ENCODE measurements around the gene LTB4R.

LTB4R gene

GRCh38 chr14:24313913-24314312 is 2.6 kb downstream of the LTB4R start:
- Histone ChIP-seq H3K36me3 (peaks cover 4% of the 10 kb centered on the region), H3K27me3 (ENCODE audit: insufficient read depth, low read depth, severe bottlenecking) (no peaks in the 10 kb centered on the region)
- no peak for TF ChIP-seq CTCF (IDR thresholded peaks at IDR 0.05; ENCODE audit: low read depth, low read length)

GRCh38 chr14:24314377-24315193 is 3.3 kb downstream of the LTB4R start:
- Histone ChIP-seq H3K27ac (no peak overlapping the region), H3K27me3 (ENCODE audit: insufficient read depth, low read depth, severe bottlenecking) (no peaks in the 10 kb centered on the region), H3K36me3 (peaks cover 4% of the 10 kb centered on the region), H3K4me3 (ENCODE audit: low read depth, low read length) (no peak overlapping the region), H3K9me3 (ENCODE audit: severe bottlenecking) (no peaks in the 10 kb centered on the region)
- no peak for TF ChIP-seq CTCF (IDR thresholded peaks at IDR 0.05; ENCODE audit: low read depth, low read length)
- DNase-seq = no peak

More at GRCh38 chr14:24313913-24314312, 2.6 kb downstream of the LTB4R start:
- H3K27ac ChIP-seq = no peak overlapping the region
- no peak for DNase-seq
- H3K9me3 ChIP-seq (ENCODE audit: severe bottlenecking) = no peaks in the 10 kb centered on the region
- H3K4me3 ChIP-seq (ENCODE audit: low read depth, low read length) = no peak overlapping the region

GRCh38 chr14:24315243-24315806 is 4.0 kb downstream of the LTB4R start:
- Histone ChIP-seq H3K27me3 (ENCODE audit: insufficient read depth, low read depth, severe bottlenecking) (no peaks in the 10 kb centered on the region), H3K4me3 (ENCODE audit: low read depth, low read length) (no peak overlapping the region)
- TF ChIP-seq CTCF (IDR thresholded peaks at IDR 0.05; ENCODE audit: low read depth, low read length) = no peak

GRCh38 chr14:24315807-24316596 is 4.7 kb downstream of the LTB4R start:
- H3K9me3 ChIP-seq (ENCODE audit: severe bottlenecking) = no peaks in the 10 kb centered on the region
- H3K27me3 ChIP-seq (ENCODE audit: insufficient read depth, low read depth, severe bottlenecking) = no peaks in the 10 kb centered on the region
- no peak overlapping the region for H3K27ac ChIP-seq
- TF ChIP-seq CTCF (IDR thresholded peaks at IDR 0.05; ENCODE audit: low read depth, low read length) = no peak
- no peak for DNase-seq
- no peaks in the 10 kb centered on the region; the same call in 1 of the 2 replicates for H3K36me3 ChIP-seq
- H3K4me3 ChIP-seq (ENCODE audit: low read depth, low read length) = no peak overlapping the region

More at GRCh38 chr14:24315243-24315806, 4.0 kb downstream of the LTB4R start:
- Histone ChIP-seq H3K9me3 (ENCODE audit: severe bottlenecking) (no peaks in the 10 kb centered on the region), H3K36me3 (no peaks in the 10 kb centered on the region; the same call in none of the 2 replicates), H3K27ac (no peak overlapping the region)
- DNase-seq = no peak

GRCh38 chr14:24316597-24316950 is 5.3 kb downstream of the LTB4R start:
- Histone ChIP-seq H3K9me3 (ENCODE audit: severe bottlenecking) (no peaks in the 10 kb centered on the region), H3K27me3 (ENCODE audit: insufficient read depth, low read depth, severe bottlenecking) (no peaks in the 10 kb centered on the region), H3K36me3 (no peaks in the 10 kb centered on the region; the same call in 1 of the 2 replicates), H3K27ac (no peak overlapping the region), H3K4me3 (ENCODE audit: low read depth, low read length) (no peak overlapping the region)
- TF ChIP-seq CTCF (IDR thresholded peaks at IDR 0.05; ENCODE audit: low read depth, low read length) = no peak
- DNase-seq = no peak

All from WERI-Rb-1 (cell line).